Measurements from ENCODE around the gene LRRC8A.

DNA sequence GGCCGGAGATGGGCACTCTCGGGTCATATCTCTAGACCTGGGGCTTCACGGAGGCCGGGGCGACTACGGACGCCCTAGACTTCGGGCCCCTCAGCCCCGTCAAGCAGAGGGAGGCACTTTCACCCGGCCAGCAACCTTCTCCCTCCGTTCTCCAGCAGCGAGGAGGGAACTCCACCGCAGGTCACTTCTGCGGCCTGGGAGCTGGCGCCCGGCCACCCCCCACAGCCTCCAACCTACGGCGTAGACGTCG is 65.3 kb downstream of the LRRC8A start:
- no peak for TF ChIP-seq POLR2A (IDR thresholded peaks at IDR 0.05)
- TF ChIP-seq, protein P1, sequence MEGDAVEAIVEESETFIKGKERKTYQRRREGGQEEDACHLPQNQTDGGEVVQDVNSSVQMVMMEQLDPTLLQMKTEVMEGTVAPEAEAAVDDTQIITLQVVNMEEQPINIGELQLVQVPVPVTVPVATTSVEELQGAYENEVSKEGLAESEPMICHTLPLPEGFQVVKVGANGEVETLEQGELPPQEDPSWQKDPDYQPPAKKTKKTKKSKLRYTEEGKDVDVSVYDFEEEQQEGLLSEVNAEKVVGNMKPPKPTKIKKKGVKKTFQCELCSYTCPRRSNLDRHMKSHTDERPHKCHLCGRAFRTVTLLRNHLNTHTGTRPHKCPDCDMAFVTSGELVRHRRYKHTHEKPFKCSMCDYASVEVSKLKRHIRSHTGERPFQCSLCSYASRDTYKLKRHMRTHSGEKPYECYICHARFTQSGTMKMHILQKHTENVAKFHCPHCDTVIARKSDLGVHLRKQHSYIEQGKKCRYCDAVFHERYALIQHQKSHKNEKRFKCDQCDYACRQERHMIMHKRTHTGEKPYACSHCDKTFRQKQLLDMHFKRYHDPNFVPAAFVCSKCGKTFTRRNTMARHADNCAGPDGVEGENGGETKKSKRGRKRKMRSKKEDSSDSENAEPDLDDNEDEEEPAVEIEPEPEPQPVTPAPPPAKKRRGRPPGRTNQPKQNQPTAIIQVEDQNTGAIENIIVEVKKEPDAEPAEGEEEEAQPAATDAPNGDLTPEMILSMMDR (IDR thresholded peaks at IDR 0.05), result no peak
